HS-27A (cell line): ENCODE results near the gene FADS6.

Source experiments
- DNase-seq: peaks from one replicate; pipeline ENCODE4 v3.0.0-alpha.2; 2012; ENCODE audit warnings: low read depth, missing footprints

The FADS6 gene

GRCh38 chr17:74866198-74866835 lies 27.1 kb downstream of the FADS6 start:
- DNase-seq, result no peak

- no peak for DNase-seq
Observed at GRCh38 chr17:74865504-74866197, 27.8 kb downstream of the FADS6 start.

- no peak for DNase-seq
Observed at GRCh38 chr17:74864866-74865395, 28.5 kb downstream of the FADS6 start.

GRCh38 chr17:74864297-74864865 lies 29.1 kb downstream of the FADS6 start:
- DNase-seq, result no peak

- DNase-seq, result no peak
Observed at GRCh38 chr17:74863420-74864296, 29.8 kb downstream of the FADS6 start.

- no peak for DNase-seq
Observed at GRCh38 chr17:74862919-74863318, 30.5 kb downstream of the FADS6 start.

- no peak for DNase-seq
Observed at GRCh38 chr17:74862108-74862901, 31.1 kb downstream of the FADS6 start.

- DNase-seq, result no peak
Observed at GRCh38 chr17:74861662-74862107, 31.7 kb downstream of the FADS6 start.

- DNase-seq, result no peak
Observed at GRCh38 chr17:74860872-74861661, 32.4 kb downstream of the FADS6 start.

GRCh38 chr17:74860229-74860871 lies 33.1 kb downstream of the FADS6 start:
- no peak for DNase-seq

GRCh38 chr17:74859459-74860228 lies 33.8 kb downstream of the FADS6 start, which contains the start of gene GRIN2C:
GRIN2C (minus strand) TSS chr17:74859885; CDS start chr17:74855092, 4,793 bp downstream.
- DNase-seq, result no peak

- DNase-seq, result no peak
Observed at GRCh38 chr17:74858672-74859458, 34.6 kb downstream of the FADS6 start.

- DNase-seq, result no peak
Observed at GRCh38 chr17:74857191-74857590, 36.2 kb downstream of the FADS6 start.

- no peak for DNase-seq
Observed at GRCh38 chr17:74856112-74856511, 37.3 kb downstream of the FADS6 start.

- no peak for DNase-seq
Observed at GRCh38 chr17:74855323-74855722, 38.1 kb downstream of the FADS6 start.

- DNase-seq, result no peak
Observed at GRCh38 chr17:74854792-74855191, 38.6 kb downstream of the FADS6 start.

GRCh38 chr17:74853669-74854068 lies 39.8 kb downstream of the FADS6 start:
- DNase-seq, result no peak

GRCh38 chr17:74853048-74853397 lies 40.4 kb downstream of the FADS6 start:
- DNase-seq, result no peak
